HepG2 (cell line): ENCODE results near the gene TEDC1. TPM values are rescaled to one million over a fixed set of nuclear protein-coding genes. Genes with fewer than 3 reads are reported as not detected.

ENCODE experiments used
- ATAC-seq: fragments of 200-7000 bp; cut with Tn5 transposase; 3 replicates; pipeline ENCODE4 v1.9.1; 2020; ENCODE audit warnings: mild to moderate bottlenecking, moderate library complexity
- BruUV-seq: library from RNA; stranded (reverse); fragments of 400-500 nt; replicated peaks from 2 replicates; lab custom pipeline; 2021; lab: Mats Ljungman, UMichigan
- CTCF ChIA-PET: fragments of 300-600 bp; formaldehyde crosslinking; extraction: SDS; loops from one replicate; lab custom pipeline; 2021; ENCODE audit warnings: low total read pairs, inconsistent platforms, low intra/inter-chr PET ratio; lab: Yijun Ruan, JAX
- POLR2A ChIA-PET: fragments of 350-600 bp; sonication (Branson Sonifier 250); formaldehyde crosslinking; loops from one replicate; lab custom pipeline; 2020; ENCODE audit warnings: antibody characterized with exemption, inconsistent platforms; lab: Yijun Ruan, JAX
- DNase-seq: peaks from one replicate; pipeline ENCODE4 v3.0.0-alpha.2; 2015; ENCODE audit warnings: low spot score
- FAIRE-seq: peaks from 3 replicates; lab custom pipeline; 2011; peaks lifted over from hg19 to GRCh38; lab: Jason Lieb, UNC
- H2AFZ ChIP-seq: one replicate; pipeline ENCODE4 v1.6.1; 2011; ENCODE audit warnings: low read length, inconsistent platforms
- H3K27ac ChIP-seq: fragments of 300-600 bp; 3 replicates; pipeline ENCODE4 v1.8.0; 2011; ENCODE audit warnings: mixed run types, mild to moderate bottlenecking, mixed read lengths, low read length, inconsistent platforms; ENCODE audit not compliant: insufficient read depth; ENCODE audit errors: extremely low read length
- H3K27me3 ChIP-seq, 2 experiments: fragments of 200-600 bp in 1 of 2; 2 replicates in 1 of 2; 3 replicates in 1 of 2; pipeline versions ENCODE4 v1.6.0 to v1.8.0; 2011; ENCODE audit warnings: low read length in 2 of 2, mild to moderate bottlenecking in 2 of 2, moderate library complexity in 2 of 2, inconsistent platforms in 1 of 2; ENCODE audit not compliant: insufficient read depth in 2 of 2, control insufficient read depth in 1 of 2
- H3K36me3 ChIP-seq, 2 experiments: fragments of 200-600 bp in 1 of 2; replicated peaks in 1 of 2; 2 replicates in 1 of 2; 3 replicates in 1 of 2; pipeline versions ENCODE4 v1.5.1 to v1.8.0; 2011; ENCODE audit warnings: low read length in 2 of 2, inconsistent platforms in 1 of 2; ENCODE audit not compliant: insufficient read depth in 2 of 2, control insufficient read depth in 1 of 2
- H3K4me1 ChIP-seq: 2 replicates; pipeline ENCODE4 v1.5.1; 2012; ENCODE audit warnings: low read length, inconsistent platforms; ENCODE audit not compliant: insufficient read depth
- H3K4me2 ChIP-seq: 2 replicates; pipeline ENCODE4 v1.6.0; 2011; ENCODE audit warnings: low read depth, low read length, inconsistent platforms
- H3K4me3 ChIP-seq, 3 experiments: fragments of 200-600 bp in 1 of 3; sonication (generic), shearing (Covaris generic) in 1 of 3; replicated peaks in 1 of 3; 2 replicates each; pipeline ENCODE4 v1.5.1; 2011 to 2016; ENCODE audit warnings: low read length in 3 of 3, inconsistent platforms in 2 of 3, low read depth in 2 of 3, mild to moderate bottlenecking in 2 of 3, control low read depth in 1 of 3, mixed read lengths in 1 of 3; ENCODE audit not compliant: insufficient read depth in 1 of 3
- H3K79me2 ChIP-seq: one replicate; pipeline ENCODE4 v1.6.1; 2011; ENCODE audit warnings: low read length, inconsistent platforms; ENCODE audit not compliant: insufficient read depth
- H3K9ac ChIP-seq: 2 replicates; pipeline ENCODE4 v1.6.0; 2011; ENCODE audit warnings: mild to moderate bottlenecking, low read depth, low read length, inconsistent platforms; ENCODE audit not compliant: insufficient read depth
- H3K9me3 ChIP-seq: 2 replicates; pipeline ENCODE4 v1.5.1; 2012; ENCODE audit warnings: mild to moderate bottlenecking, low read length
- H4K20me1 ChIP-seq: 2 replicates; pipeline ENCODE4 v1.6.0; 2011; ENCODE audit warnings: inconsistent platforms, mild to moderate bottlenecking, low read length, moderate library complexity; ENCODE audit not compliant: insufficient read depth
- CHCHD3 ChIP-seq: sonication (generic); formaldehyde crosslinking; IDR thresholded peaks from 2 replicates; pipeline ENCODE4 v1.8.0; 2022; ENCODE audit warnings: mild to moderate bottlenecking, missing genetic modification reagents, moderate library complexity
- MBNL3 ChIP-seq: fragments of 250-450 bp; sonication (Bioruptor Pico); conservative IDR thresholded peaks from 2 replicates; pipeline ENCODE4 v1.8.0; 2022; ENCODE audit warnings: mild to moderate bottlenecking, inconsistent platforms
- MTA3 ChIP-seq: sonication (generic); formaldehyde crosslinking; IDR thresholded peaks from 2 replicates; pipeline ENCODE4 v1.4.0; 2020; ENCODE audit warnings: missing genetic modification reagents
- MTF2 ChIP-seq: sonication (generic); formaldehyde crosslinking; IDR thresholded peaks from 2 replicates; pipeline ENCODE4 v1.5.0; 2020; ENCODE audit warnings: missing genetic modification reagents, borderline replicate concordance
- RORA ChIP-seq: sonication (generic); formaldehyde crosslinking; IDR thresholded peaks from 2 replicates; pipeline ENCODE4 v1.5.0; 2020; ENCODE audit warnings: mild to moderate bottlenecking, missing genetic modification reagents, moderate library complexity
- SATB2 ChIP-seq: sonication (generic); formaldehyde crosslinking; IDR thresholded peaks from 2 replicates; pipeline ENCODE4 v1.5.0; 2020; ENCODE audit warnings: missing genetic modification reagents
- SP5 ChIP-seq: IDR thresholded peaks from 2 replicates; pipeline ENCODE4 v1.6.1; 2016; ENCODE audit warnings: low read depth, borderline replicate concordance
- TAF15 ChIP-seq: fragments of 200-400 bp; formaldehyde crosslinking; IDR thresholded peaks from one replicate; pipeline ENCODE4 v1.6.1; 2018; ENCODE audit warnings: mild to moderate bottlenecking, low read depth, low read length; ENCODE audit not compliant: poor library complexity, severe bottlenecking
- ZNF20 ChIP-seq: sonication (generic); formaldehyde crosslinking; IDR thresholded peaks from 2 replicates; pipeline ENCODE4 v1.4.0; 2020; ENCODE audit warnings: mild to moderate bottlenecking, moderate library complexity, missing genetic modification reagents
- ZNF496 ChIP-seq: sonication (generic); formaldehyde crosslinking; IDR thresholded peaks from 2 replicates; pipeline ENCODE4 v1.8.1; 2023; ENCODE audit warnings: mild to moderate bottlenecking, moderate library complexity, missing genetic modification reagents; ENCODE audit not compliant: insufficient replicate concordance
- WGBS: methylation state at CpG from one replicate; pipeline ENCODE4 v1.1.6; 2017; ENCODE audit warnings: low lambda C conversion rate; 5-methylcytosine and 5-hydroxymethylcytosine counted together
- in situ Hi-C: cut with HindIII; loops from 2 replicates; pipeline ENCODE4 v1.10.0; 2017; ENCODE audit warnings: low pct_unique_long_range_greater_than_20kb; ENCODE audit not compliant: extremely low pct_ligation_motif_present
- intact Hi-C: fragments of 100-400 bp; cut with micrococcal nuclease; formaldehyde crosslinking; loops from one replicate; pipeline ENCODE4 v1.10.0; 2022; ENCODE audit not compliant: unreplicated experiment
- polyA plus RNA-seq, 8 experiments: library from polyadenylated mRNA; depleted of rRNA in 3 of 8; stranded (reverse) in 7 of 8; unstranded in 1 of 8; fragments of >200 nt; fragmentation: Illumina TruSeq in 4 of 8; extraction: Trizol in 4 of 8; gene quantifications; 2 replicates each; pipeline versions ENCODE4 v1.2.1 to v1.2.3, GENCODE V29; 2011 to 2016; ENCODE audit warnings: low read depth in 4 of 8, missing spikeins in 1 of 8, mixed read lengths in 1 of 8; ENCODE audit not compliant: insufficient read depth in 1 of 8
- total RNA-seq, 5 experiments: library from RNA; depleted of rRNA; stranded (reverse); fragments of >200 nt; fragmentation: Illumina TruSeq; extraction: Trizol; gene quantifications; 2 replicates each; pipeline ENCODE4 v1.2.3, GENCODE V29; 2016; ENCODE audit warnings: low read depth in 1 of 5
- TF ChIP-seq, protein P1 (sequence below): sonication (generic); formaldehyde crosslinking; IDR thresholded peaks from 2 replicates; pipeline ENCODE4 v1.5.0; 2020; ENCODE audit warnings: mild to moderate bottlenecking, missing genetic modification reagents

TEDC1 gene
- total and polyA plus RNA-seq, 2 of the 13 experiments (the other 11 are each of a cell fraction or from before 2014, with no cell fraction given), result 5.7 to 27.4 TPM

DNA sequence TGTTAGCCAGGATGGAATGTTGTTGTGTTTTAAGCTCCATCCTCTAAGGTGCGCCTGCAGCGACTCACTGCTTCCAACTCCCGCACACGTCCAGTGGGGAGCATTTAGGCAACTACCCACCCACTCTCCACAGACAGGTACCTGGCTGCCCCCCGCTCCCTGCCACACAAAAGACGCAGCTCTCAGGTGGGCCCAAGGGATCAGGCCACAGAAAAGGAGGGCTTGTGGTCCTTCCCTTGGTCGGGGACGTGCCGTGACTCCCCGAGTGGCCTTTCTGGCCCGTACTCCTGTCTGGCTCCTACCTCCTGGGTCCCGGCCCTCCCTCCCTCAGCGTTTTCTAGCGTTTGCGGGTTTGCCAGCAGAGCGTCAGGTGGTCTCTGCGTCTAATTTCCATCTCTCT, 16.2 kb downstream of the TEDC1 start:
- no peaks in the 10 kb centered on the region for H3K36me3 ChIP-seq
- peaks cover 32% of the 10 kb centered on the region for H3K4me1 ChIP-seq
- no peaks in the 10 kb centered on the region for H3K79me2 ChIP-seq
- H3K4me3 ChIP-seq, result no peak overlapping the region
- H4K20me1 ChIP-seq, result no peaks in the 10 kb centered on the region
- ChIA-PET CTCF (no interaction called here), POLR2A (no interaction called here)
- H3K27me3 ChIP-seq, result peaks cover 5 to 50% of the 10 kb centered on the region in 2 experiments; a peak in 4 of 5 replicates
- no peak overlapping the region for H3K9ac ChIP-seq
- no peak overlapping the region for H3K27ac ChIP-seq
- ATAC-seq, result no peak
- DNase-seq, result no peak
- BruUV-seq, result no TSS peak
- no peak overlapping the region for H2AFZ ChIP-seq
- H3K4me2 ChIP-seq, result no peak overlapping the region
- H3K9me3 ChIP-seq, result no peaks in the 10 kb centered on the region
- intact Hi-C loops (no loop called here), in situ Hi-C loops (no loop called here)
- FAIRE-seq, result no peak
- 37% methylated on average over 12 of the region's 17 CpGs for WGBS
- TF ChIP-seq SP5 (CRISPR knock-in tag), result no peak
- TF ChIP-seq SATB2 (CRISPR knock-in tag), result no peak
- TF ChIP-seq, protein P1, sequence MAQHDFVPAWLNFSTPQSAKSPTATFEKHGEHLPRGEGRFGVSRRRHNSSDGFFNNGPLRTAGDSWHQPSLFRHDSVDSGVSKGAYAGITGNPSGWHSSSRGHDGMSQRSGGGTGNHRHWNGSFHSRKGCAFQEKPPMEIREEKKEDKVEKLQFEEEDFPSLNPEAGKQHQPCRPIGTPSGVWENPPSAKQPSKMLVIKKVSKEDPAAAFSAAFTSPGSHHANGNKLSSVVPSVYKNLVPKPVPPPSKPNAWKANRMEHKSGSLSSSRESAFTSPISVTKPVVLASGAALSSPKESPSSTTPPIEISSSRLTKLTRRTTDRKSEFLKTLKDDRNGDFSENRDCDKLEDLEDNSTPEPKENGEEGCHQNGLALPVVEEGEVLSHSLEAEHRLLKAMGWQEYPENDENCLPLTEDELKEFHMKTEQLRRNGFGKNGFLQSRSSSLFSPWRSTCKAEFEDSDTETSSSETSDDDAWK (CRISPR knock-in tag), result no peak
- no peak for TF ChIP-seq MBNL3 (CRISPR knock-in tag)
- no peak for TF ChIP-seq RORA
- TF ChIP-seq MTA3 (CRISPR knock-in tag), result no peak
- TF ChIP-seq ZNF496 (CRISPR knock-in tag), result no peak
- TF ChIP-seq MTF2 (CRISPR knock-in tag), result no peak
- no peak for TF ChIP-seq TAF15
- no peak for TF ChIP-seq CHCHD3 (CRISPR knock-in tag)
- no peak for TF ChIP-seq ZNF20 (CRISPR knock-in tag)
- TF ChIP-seq, all 625 proteins: peak for 0
